Liver (tissue), 9 donors: ENCODE results near the gene PSMG2. TPM values are rescaled to one million over a fixed set of nuclear protein-coding genes. Genes with fewer than 3 reads are reported as not detected.
A peak's percentile ranks its signal among the peaks of the same experiment; 100 is the strongest.

Experiments
- DNase-seq: peaks from one replicate; pipeline ENCODE4 v3.0.0-alpha.2; 2017; ENCODE audit warnings: low spot score
- H3K27ac ChIP-seq, 2 donors: one replicate each; pipeline ENCODE4 v1.7.0; 2013; ENCODE audit warnings: inconsistent platforms in 2 of 2, low read length in 2 of 2, control low read depth in 1 of 2, low read depth in 1 of 2, mild to moderate bottlenecking in 1 of 2
- H3K27me3 ChIP-seq, 4 donors: one replicate each; pipeline versions ENCODE4 v1.6.1 to v1.7.0; 2013; ENCODE audit warnings: low read length in 3 of 4, inconsistent platforms in 1 of 4, mild to moderate bottlenecking in 1 of 4, moderate library complexity in 1 of 4; ENCODE audit not compliant: control insufficient read depth in 4 of 4, insufficient read depth in 4 of 4
- H3K36me3 ChIP-seq, 4 donors: one replicate each; pipeline versions ENCODE4 v1.6.1 to v1.7.0; 2013; ENCODE audit warnings: low read length in 3 of 4, mild to moderate bottlenecking in 3 of 4, low read depth in 1 of 4, moderate library complexity in 1 of 4; ENCODE audit not compliant: control insufficient read depth in 4 of 4, insufficient read depth in 3 of 4
- H3K4me1 ChIP-seq, 4 donors: one replicate each; pipeline versions ENCODE4 v1.6.1 to v1.7.0; 2013; ENCODE audit warnings: low read length in 3 of 4, mild to moderate bottlenecking in 3 of 4, moderate library complexity in 1 of 4; ENCODE audit not compliant: control insufficient read depth in 4 of 4, insufficient read depth in 4 of 4
- H3K4me3 ChIP-seq, 3 donors: one replicate each; pipeline versions ENCODE4 v1.6.1 to v1.7.0; 2013; ENCODE audit warnings: low read length in 3 of 3, control low read depth in 1 of 3, low read depth in 1 of 3, mild to moderate bottlenecking in 1 of 3
- H3K9ac ChIP-seq, 2 donors: one replicate each; pipeline ENCODE4 v1.7.0; 2013; ENCODE audit warnings: low read length in 2 of 2, mild to moderate bottlenecking in 2 of 2, moderate library complexity in 2 of 2, control low read depth in 1 of 2, low read depth in 1 of 2
- H3K9me3 ChIP-seq, 4 donors: one replicate each; pipeline versions ENCODE4 v1.6.1 to v1.7.0; 2013; ENCODE audit warnings: low read length in 3 of 4; ENCODE audit not compliant: control insufficient read depth in 4 of 4
- ATF3 ChIP-seq: IDR thresholded peaks from 2 replicates; pipeline ENCODE4 v1.6.1; 2016; ENCODE audit warnings: antibody characterized with exemption
- CTCF ChIP-seq: fragments of 150-350 bp; IDR thresholded peaks from 2 replicates; pipeline ENCODE4 v1.5.1; 2017; ENCODE audit warnings: improper control_type of control experiment, low read depth, low read length; ENCODE audit not compliant: missing input control
- FOXA2 ChIP-seq: IDR thresholded peaks from 2 replicates; pipeline ENCODE4 v1.6.1; 2016; ENCODE audit warnings: antibody characterized with exemption
- HNF4A ChIP-seq, 2 donors: conservative IDR thresholded peaks; 2 replicates each; pipeline ENCODE4 v1.6.1; 2016; ENCODE audit warnings: antibody characterized with exemption in 2 of 2, mild to moderate bottlenecking in 2 of 2
- HNF4G ChIP-seq: IDR thresholded peaks from 2 replicates; pipeline ENCODE4 v1.6.1; 2016; ENCODE audit warnings: antibody characterized with exemption
- JUND ChIP-seq, 2 donors: IDR thresholded peaks; 2 replicates each; pipeline ENCODE4 v1.6.1; 2016; ENCODE audit warnings: antibody characterized with exemption in 2 of 2
- NR2F2 ChIP-seq: IDR thresholded peaks from 2 replicates; pipeline ENCODE4 v1.6.1; 2016; ENCODE audit warnings: antibody characterized with exemption
- REST ChIP-seq: IDR thresholded peaks from 2 replicates; pipeline ENCODE4 v1.6.1; 2016; ENCODE audit warnings: antibody characterized with exemption, mild to moderate bottlenecking
- RXRA ChIP-seq, 2 donors: IDR thresholded peaks; 2 replicates each; pipeline ENCODE4 v1.6.1; 2017 to 2018; ENCODE audit warnings: antibody characterized with exemption in 2 of 2, mild to moderate bottlenecking in 1 of 2
- ZBTB33 ChIP-seq: IDR thresholded peaks from 2 replicates; pipeline ENCODE4 v1.6.1; 2016; ENCODE audit warnings: antibody characterized with exemption
- WGBS: extraction: QIAGEN DNeasy Blood & Tissue Kit; methylation state at CpG from one replicate; pipeline ENCODE4 v1.1.7; 2013; 5-methylcytosine and 5-hydroxymethylcytosine counted together
- polyA plus RNA-seq, 2 donors: library from polyadenylated mRNA; stranded (reverse) in 1 of 2; unstranded in 1 of 2; fragments of 200-250 nt in 1 of 2; fragments of >200 nt in 1 of 2; fragmentation: Nextera tagmentation in 1 of 2; extraction: Ambion mirVana in 1 of 2; gene quantifications; one replicate each; pipeline versions ENCODE4 v1.2.1 to v1.2.3, GENCODE V29; 2013 to 2015
- total RNA-seq, 2 donors: library from RNA; depleted of rRNA; stranded (reverse); fragments of >200 nt; gene quantifications; one replicate each; pipeline ENCODE4 v1.2.3, GENCODE V29; 2014
- TF ChIP-seq, protein P1 (sequence below): IDR thresholded peaks from 2 replicates; pipeline ENCODE4 v1.6.1; 2016; ENCODE audit warnings: antibody characterized with exemption
- donor health status: healthy.
- donor health status: healthy.
- donor health status: healthy.
- donor health status: healthy.
- donor health status: healthy.

PSMG2 gene
- total and polyA plus RNA-seq, 4 donors = 24.2 to 48.0 (median 36.6) TPM

- TF ChIP-seq CTCF = no peak
- no peak for TF ChIP-seq HNF4A (conservative IDR thresholded peaks at IDR 0.05)
- no peak for TF ChIP-seq JUND (IDR thresholded peaks at IDR 0.05)
- TF ChIP-seq NR2F2 = no peak
- no peak for TF ChIP-seq FOXA2
- TF ChIP-seq, protein P1, sequence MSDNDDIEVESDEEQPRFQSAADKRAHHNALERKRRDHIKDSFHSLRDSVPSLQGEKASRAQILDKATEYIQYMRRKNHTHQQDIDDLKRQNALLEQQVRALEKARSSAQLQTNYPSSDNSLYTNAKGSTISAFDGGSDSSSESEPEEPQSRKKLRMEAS = no peak
- TF ChIP-seq HNF4G = no peak
- no peak for TF ChIP-seq RXRA (IDR thresholded peaks at IDR 0.05)
Observed at GRCh38 chr18:12656938-12657683, 45.7 kb upstream of the PSMG2 start (continued).

DNA sequence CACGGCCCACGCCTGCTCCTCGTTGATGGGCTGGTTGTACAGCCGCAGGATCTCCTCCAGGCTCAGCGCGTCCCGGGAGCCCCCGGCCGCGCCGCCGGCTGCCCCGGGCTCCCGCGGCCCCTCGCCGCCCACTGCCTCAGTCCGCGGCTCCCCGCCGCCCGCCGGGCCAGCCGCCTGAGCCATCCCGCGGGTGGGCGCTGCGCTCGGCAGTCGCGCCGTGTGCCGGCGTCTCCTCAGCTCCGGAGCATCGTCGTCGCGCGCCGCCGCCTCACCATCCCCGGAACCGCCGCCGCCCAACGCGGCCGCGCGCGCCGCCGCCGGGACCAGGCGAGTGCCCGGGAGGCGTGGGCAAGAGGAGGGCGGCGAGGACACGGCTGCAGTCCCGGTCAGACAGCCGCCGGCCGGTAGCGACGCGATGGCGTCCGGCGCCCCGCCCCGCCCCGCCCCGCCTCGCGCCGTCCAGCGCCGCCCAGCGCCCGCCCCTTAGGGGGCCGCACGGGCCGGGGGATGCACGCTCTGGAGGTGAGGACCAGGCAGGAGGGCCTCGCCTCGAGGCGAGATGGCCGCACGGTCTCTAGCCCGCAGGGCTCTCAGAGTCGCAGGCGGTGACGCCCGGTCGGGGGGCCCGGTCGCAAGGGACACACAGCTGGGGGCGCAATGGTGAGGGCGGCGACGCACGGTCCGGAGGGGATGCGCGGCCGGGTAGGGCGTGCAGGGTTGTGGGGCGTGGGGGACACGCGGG, 45.0 kb upstream of the PSMG2 start, which contains the start of gene SPIRE1:
TSS of gene SPIRE1 (minus strand) at position 424 of the 742 bp plus-strand sequence. CDS start at position 183, 241 bp downstream.
- Histone ChIP-seq H3K27me3 (no peaks in the 10 kb centered on the region), H3K27ac (peak within 1 kb of the TSS; percentile 88 to 90), H3K9me3 (no peaks in the 10 kb centered on the region), H3K4me3 (peak within 1 kb of the TSS; percentile 66 to 91 (median 68)), H3K36me3 (no peaks in the 10 kb centered on the region), H3K9ac (peak within 1 kb of the TSS; percentile 36 to 82), H3K4me1 (peaks cover 2 to 10% (median 6%) of the 10 kb centered on the region in 4 donors)
- TF ChIP-seq REST (no peak), ATF3 (no peak), ZBTB33 (no peak), CTCF (no peak)
- 1% methylated on average over 112 of the region's 112 CpGs for WGBS
- DNase-seq = peak; percentile 57
